RKO (cell line): Measurements from ENCODE around the gene EPB41L2.

Experiments
- DNase-seq: peaks from one replicate; pipeline ENCODE4 v3.0.0-alpha.2; 2016; ENCODE audit warnings: low spot score

EPB41L2 gene

GRCh38 chr6:130863415-130864230 lies 199.4 kb downstream of the EPB41L2 start:
- no peak for DNase-seq

- no peak for DNase-seq
Observed at GRCh38 chr6:130862370-130862769, 200.7 kb downstream of the EPB41L2 start.

GRCh38 chr6:130859161-130859867 lies 203.7 kb downstream of the EPB41L2 start:
- no peak for DNase-seq

- DNase-seq: no peak
Observed at GRCh38 chr6:130858498-130859160, 204.4 kb downstream of the EPB41L2 start.

DNA sequence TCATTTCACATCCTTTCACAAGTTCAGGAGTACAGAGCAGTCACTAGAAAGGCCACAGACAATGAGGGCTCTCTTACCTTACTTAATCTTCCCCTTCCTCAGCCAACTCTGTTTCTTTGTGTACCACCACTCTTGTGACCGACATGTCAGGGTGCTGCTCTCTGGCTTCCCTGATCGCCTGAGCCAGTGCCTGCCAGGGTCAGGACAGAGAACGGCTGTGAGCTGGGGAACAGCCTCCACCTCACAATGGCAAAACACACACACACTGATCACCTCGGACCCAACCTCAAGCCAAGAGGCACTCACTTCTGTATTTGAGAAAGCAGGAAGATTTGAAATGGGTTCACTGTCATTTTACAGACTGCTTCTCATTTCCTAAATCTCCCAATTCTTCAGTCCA lies 205.0 kb downstream of the EPB41L2 start:
- no peak for DNase-seq

- DNase-seq: peak; percentile 33
Observed at GRCh38 chr6:130853555-130854183, 209.4 kb downstream of the EPB41L2 start.

GRCh38 chr6:130852844-130853554 lies 210.0 kb downstream of the EPB41L2 start:
- no peak for DNase-seq

- peak; percentile 22 for DNase-seq
Observed at GRCh38 chr6:130851026-130851425, 212.0 kb downstream of the EPB41L2 start.

GRCh38 chr6:130849594-130849993 lies 213.5 kb downstream of the EPB41L2 start:
- DNase-seq: no peak

GRCh38 chr6:130848945-130849344 lies 214.1 kb downstream of the EPB41L2 start:
- DNase-seq: peak; percentile 49

DNA sequence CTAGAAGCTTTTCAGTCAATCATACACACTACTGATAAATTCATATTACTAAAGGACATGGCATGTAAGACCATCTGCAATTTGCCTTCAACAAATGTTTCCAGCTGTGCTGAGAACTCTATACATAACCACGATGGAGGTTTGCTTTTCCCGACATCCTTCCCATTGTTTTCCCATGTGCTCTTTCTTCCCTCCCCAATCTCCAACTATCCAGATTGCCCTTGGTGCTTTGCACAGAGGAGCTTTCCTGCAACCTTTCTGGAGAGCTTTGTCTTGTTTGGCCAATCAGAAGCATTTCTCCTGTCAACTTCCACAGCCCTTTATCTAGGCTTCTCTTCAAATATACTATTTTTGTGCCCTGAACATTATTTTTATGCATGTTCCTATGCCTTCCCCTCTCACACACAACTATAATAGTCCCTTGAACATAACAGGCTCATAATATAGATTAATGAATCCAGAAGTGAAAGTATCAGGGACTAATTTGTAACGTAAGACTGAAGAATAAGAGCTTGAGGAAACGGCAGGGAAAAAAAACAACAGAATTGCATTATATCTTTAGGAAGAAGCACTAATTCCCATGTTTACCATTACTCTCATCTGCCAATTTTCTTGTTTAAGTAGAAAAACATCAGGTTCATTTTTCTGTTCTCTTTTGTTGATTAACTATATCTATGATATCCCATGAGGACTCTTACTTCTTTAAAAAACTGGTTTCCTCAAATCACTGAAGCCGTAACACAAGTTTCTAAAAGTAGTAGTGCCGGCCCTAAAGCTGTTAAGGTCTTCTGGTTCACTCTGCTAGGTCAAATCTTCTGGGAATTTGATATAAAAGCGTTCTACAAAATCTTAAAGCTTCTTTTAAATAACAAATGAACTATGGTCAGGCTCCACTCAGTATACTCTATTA lies 215.8 kb downstream of the EPB41L2 start:
- no peak for DNase-seq

DNA sequence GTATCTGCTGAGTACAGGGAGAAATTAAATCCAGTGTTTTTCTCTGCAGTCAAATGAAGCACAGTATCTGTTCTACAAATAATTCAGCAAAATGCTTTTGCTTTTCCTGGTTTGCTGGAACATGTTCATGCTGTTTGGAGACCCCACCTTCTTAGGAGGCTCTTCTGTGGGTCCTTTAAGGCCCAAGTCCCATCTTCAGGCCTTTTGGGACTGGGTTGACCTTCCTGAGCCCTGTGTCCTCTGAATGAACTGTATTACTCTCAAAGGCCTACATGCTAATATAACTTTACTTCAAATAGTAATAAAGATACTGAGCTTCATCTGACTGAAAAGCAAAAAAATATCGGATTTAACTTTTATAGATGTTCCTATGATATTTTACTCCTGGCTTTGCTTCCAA lies 216.5 kb downstream of the EPB41L2 start:
- no peak for DNase-seq

GRCh38 chr6:130843575-130844320 lies 219.3 kb downstream of the EPB41L2 start:
- peak; percentile 36 for DNase-seq

DNA sequence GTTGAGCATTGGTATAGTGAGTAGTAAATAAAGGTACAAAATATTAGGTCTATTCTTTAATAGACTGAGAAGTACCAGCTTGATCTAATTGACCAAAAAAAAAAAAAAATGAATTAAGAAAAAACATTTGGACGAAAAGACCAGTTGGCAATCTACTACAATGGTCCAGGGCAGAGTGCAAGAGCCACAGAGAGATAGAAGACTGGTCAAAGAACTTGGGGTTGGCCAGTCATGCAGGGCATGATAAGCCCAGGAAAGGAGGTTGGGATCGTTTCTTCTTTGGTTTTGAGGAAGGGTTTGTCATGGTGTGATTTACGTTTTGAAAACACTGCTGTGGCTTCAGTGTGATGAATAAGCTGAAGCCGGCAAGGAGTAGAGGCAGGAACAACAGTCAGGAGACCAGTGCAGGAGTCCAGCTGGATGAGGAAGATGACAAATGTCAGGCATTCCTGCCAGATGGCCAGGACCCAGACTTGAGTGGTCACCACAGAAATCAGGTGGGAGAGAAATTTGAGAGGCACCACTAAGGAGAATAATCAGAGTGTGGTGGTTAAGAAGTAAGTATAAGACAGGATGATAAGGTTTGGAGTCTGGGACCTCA lies 221.8 kb downstream of the EPB41L2 start:
- no peak for DNase-seq

- DNase-seq: no peak
Observed at GRCh38 chr6:130840050-130840449, 223.0 kb downstream of the EPB41L2 start.

GRCh38 chr6:130839379-130839778 lies 223.7 kb downstream of the EPB41L2 start:
- DNase-seq: no peak

GRCh38 chr6:130838951-130839350 lies 224.1 kb downstream of the EPB41L2 start:
- no peak for DNase-seq

DNA sequence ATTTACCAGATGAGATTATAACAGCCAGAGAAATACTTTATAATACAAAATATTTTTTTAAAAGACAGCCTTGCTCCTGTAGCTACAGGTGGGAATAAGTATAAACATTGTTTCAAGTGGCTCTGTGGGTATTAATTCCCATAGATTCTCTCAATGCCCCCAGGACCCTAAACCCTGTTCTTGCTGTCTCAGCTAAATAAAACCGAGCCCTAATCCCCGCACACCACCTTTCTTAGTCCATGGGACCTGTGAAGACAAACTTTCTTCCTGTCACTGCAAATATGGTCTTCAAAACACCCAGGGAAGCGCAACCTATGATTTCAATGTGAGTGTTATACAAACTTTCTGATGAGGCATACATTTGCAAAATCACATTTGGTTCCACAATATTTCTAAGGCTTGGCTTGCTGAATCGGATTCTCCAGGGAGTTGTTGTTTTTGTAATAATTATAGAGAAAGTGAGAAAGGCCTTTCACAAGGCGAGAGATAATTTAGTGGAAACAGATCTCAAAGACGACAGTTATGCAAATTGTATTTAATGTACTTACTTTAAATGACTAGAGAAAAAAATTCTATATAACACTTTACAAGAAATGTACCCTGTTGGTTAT lies 224.7 kb downstream of the EPB41L2 start:
- no peak for DNase-seq

GRCh38 chr6:130837067-130837466 lies 226.0 kb downstream of the EPB41L2 start:
- no peak for DNase-seq
